ENCODE measurements around the gene ERO1B.

GRCh38 chr1:236242568-236242967 lies 39.2 kb downstream of the ERO1B start:
- TF ChIP-seq SMC3 (conservative IDR thresholded peaks at IDR 0.05; ENCODE audit: poor library complexity) (no peak), REST (IDR thresholded peaks at IDR 0.05; ENCODE audit: borderline replicate concordance) (no peak), CTCF (IDR thresholded peaks at IDR 0.05; ENCODE audit: poor library complexity, severe bottlenecking) (no peak), TAF1 (IDR thresholded peaks at IDR 0.05; ENCODE audit: low read depth) (no peak), EZH2 (IDR thresholded peaks at IDR 0.05; ENCODE audit: borderline replicate concordance, insufficient read depth, low read length, poor library complexity, severe bottlenecking) (no peak), EP300 (conservative IDR thresholded peaks at IDR 0.05; ENCODE audit: poor library complexity, severe bottlenecking) (no peak), MXI1 (conservative IDR thresholded peaks at IDR 0.05; ENCODE audit: poor library complexity, severe bottlenecking) (no peak)

All from neural cell (in vitro differentiated cells).